PC-3 (cell line): Measurements from ENCODE around the gene FZD4. TPM values are rescaled to one million over a fixed set of nuclear protein-coding genes. Genes with fewer than 3 reads are reported as not detected.
A peak's percentile ranks its signal among the peaks of the same experiment; 100 is the strongest.

Experiments used
- ATAC-seq: fragments of 200-7000 bp; cut with Tn5 transposase; 2 replicates; pipeline ENCODE4 v1.9.1; 2020; ENCODE audit warnings: mild to moderate bottlenecking, moderate library complexity
- BruUV-seq: library from RNA; stranded (reverse); fragments of 400-500 nt; replicated peaks from 2 replicates; lab custom pipeline; 2021; lab: Mats Ljungman, UMichigan
- CTCF ChIA-PET: fragments of 300-600 bp; sonication (Branson Sonifier 250); formaldehyde crosslinking; loops from one replicate; lab custom pipeline; 2022; ENCODE audit warnings: antibody characterized with exemption; lab: Charles Lee
- POLR2A ChIA-PET: fragments of 300-600 bp; sonication (Branson Sonifier 250); formaldehyde crosslinking; loops from one replicate; lab custom pipeline; 2022; ENCODE audit warnings: antibody characterized with exemption; ENCODE audit not compliant: unreplicated experiment; lab: Charles Lee
- DNase-seq: peaks from one replicate; pipeline ENCODE4 v3.0.0-alpha.2; 2015
- H2AFZ ChIP-seq: fragments of 300-600 bp; sonication (generic); 2 replicates; pipeline ENCODE4 v1.6.0; 2016; ENCODE audit warnings: antibody characterized with exemption, low read length
- H3F3A ChIP-seq: fragments of 300-600 bp; sonication (generic); one replicate; pipeline ENCODE4 v1.6.0; 2017; ENCODE audit warnings: antibody characterized with exemption, low read length, control low read depth, mild to moderate bottlenecking; ENCODE audit not compliant: unreplicated experiment
- H3K27ac ChIP-seq: fragments of 300-600 bp; sonication (generic); 2 replicates; pipeline ENCODE4 v1.5.1; 2016; ENCODE audit warnings: mild to moderate bottlenecking, low read length
- H3K27me3 ChIP-seq: fragments of 300-600 bp; sonication (generic); 2 replicates; pipeline ENCODE4 v1.6.1; 2016; ENCODE audit warnings: low read length, mixed read lengths
- H3K36me3 ChIP-seq: fragments of 300-600 bp; sonication (generic); 2 replicates; pipeline ENCODE4 v1.6.1; 2016; ENCODE audit warnings: low read depth, mixed run types, low read length, mixed read lengths
- H3K4me1 ChIP-seq: fragments of 300-600 bp; sonication (generic); 2 replicates; pipeline ENCODE4 v1.5.1; 2016; ENCODE audit warnings: low read length; ENCODE audit not compliant: insufficient read depth
- H3K4me2 ChIP-seq: fragments of 300-600 bp; sonication (generic); 2 replicates; pipeline ENCODE4 v1.6.0; 2016; ENCODE audit warnings: low read length
- H3K4me3 ChIP-seq: fragments of 300-600 bp; sonication (generic); 2 replicates; pipeline ENCODE4 v1.5.1; 2016; ENCODE audit warnings: mild to moderate bottlenecking, low read length, mixed read lengths
- H3K79me2 ChIP-seq: fragments of 300-600 bp; sonication (generic); 2 replicates; pipeline ENCODE4 v1.6.1; 2017; ENCODE audit warnings: low read length, mixed read lengths
- H3K9ac ChIP-seq: fragments of 300-600 bp; sonication (generic); 2 replicates; pipeline ENCODE4 v1.6.0; 2016; ENCODE audit warnings: mild to moderate bottlenecking, low read length
- H3K9me2 ChIP-seq: fragments of 300-600 bp; sonication (generic); replicated peaks from 2 replicates; pipeline ENCODE4 v1.6.1; 2016; ENCODE audit warnings: mixed run types, low read length, mixed read lengths
- H3K9me3 ChIP-seq: fragments of 300-600 bp; sonication (generic); 2 replicates; pipeline ENCODE4 v1.6.1; 2016; ENCODE audit warnings: low read length, mixed read lengths
- H4K20me1 ChIP-seq: fragments of 300-600 bp; sonication (generic); 2 replicates; pipeline ENCODE4 v1.6.1; 2016; ENCODE audit warnings: low read length, mixed read lengths
- CTCF ChIP-seq: fragments of 300-600 bp; sonication (generic); conservative IDR thresholded peaks from 2 replicates; pipeline ENCODE4 v1.5.1; 2017; ENCODE audit warnings: antibody characterized with exemption, low read depth, mild to moderate bottlenecking, low read length
- EZH2 ChIP-seq: fragments of 300-600 bp; sonication (generic); IDR thresholded peaks from one replicate; pipeline ENCODE4 v1.6.1; 2017; ENCODE audit warnings: antibody characterized with exemption, mild to moderate bottlenecking, low read length; ENCODE audit not compliant: unreplicated experiment
- EZH2phosphoT487 ChIP-seq: fragments of 300-600 bp; sonication (generic); IDR thresholded peaks from 2 replicates; pipeline ENCODE4 v1.6.1; 2018; ENCODE audit warnings: mild to moderate bottlenecking, antibody characterized with exemption, low read length, borderline replicate concordance
- intact Hi-C: fragments of 100-400 bp; cut with micrococcal nuclease; formaldehyde crosslinking; loops from 2 replicates; pipeline ENCODE4 v1.9.0; 2023
- total RNA-seq: library from RNA; depleted of rRNA; stranded (reverse); fragments of >200 nt; gene quantifications from 2 replicates; pipeline ENCODE4 v1.2.3, GENCODE V29; 2014

The FZD4 gene
- total RNA-seq, 1 experiment from 2014 or later = 17.7 TPM

GRCh38 chr11:86940122-86940777 is 14.9 kb downstream of the FZD4 start:
- BruUV-seq = TSS peak; percentile 47
- POLR2A ChIA-PET = interaction anchor here (0.6 kb wide), 2 partner anchors 399 to 1048 kb away, joined by 3 read pairs; no protein-coding TSS in a partner anchor
- Histone ChIP-seq H3K27me3 (no peaks in the 10 kb centered on the region), H3K4me2 (peak overlapping the region; percentile 61), H3K9me3 (no peaks in the 10 kb centered on the region), H3K9ac (peak overlapping the region; percentile 67), H3K79me2 (no peaks in the 10 kb centered on the region), H2AFZ (peak overlapping the region; percentile 70), H3K36me3 (no peaks in the 10 kb centered on the region), H3K4me1 (peaks cover 50% of the 10 kb centered on the region), H3K4me3 (peak overlapping the region; percentile 23), H4K20me1 (no peaks in the 10 kb centered on the region), H3F3A (no peaks in the 10 kb centered on the region), H3K9me2 (no peaks in the 10 kb centered on the region), H3K27ac (peak overlapping the region; percentile 88)
- TF ChIP-seq EZH2phosphoT487 = no peak
- TF ChIP-seq CTCF = no peak
- TF ChIP-seq EZH2 = no peak
- CTCF ChIA-PET = interaction anchor here (0.6 to 1.4 kb wide), 3 partner anchors 15 to 1085 kb away, joined by 3 to 9 read pairs (median 5); partner anchors contain the start of genes CCDC83 and FZD4
- ATAC-seq = peak; percentile 63
- intact Hi-C loops = loop anchor here (2.0 to 5.0 kb wide), 3 partner anchors 15 to 232 kb away; partner anchors contain the start of gene FZD4
- peak; percentile 76 for DNase-seq

- DNase-seq (peak; percentile 83), ATAC-seq (no peak)
- H2AFZ ChIP-seq = peak overlapping the region; percentile 70
- H3K9me3 ChIP-seq = no peaks in the 10 kb centered on the region
- BruUV-seq = no TSS peak
- H3K36me3 ChIP-seq = no peaks in the 10 kb centered on the region
- no peaks in the 10 kb centered on the region for H4K20me1 ChIP-seq
- H3K79me2 ChIP-seq = no peaks in the 10 kb centered on the region
- H3K4me1 ChIP-seq = peaks cover 60% of the 10 kb centered on the region
- ChIA-PET CTCF (interaction anchor here (0.6 to 1.4 kb wide), 9 partner anchors 14 to 1291 kb away, joined by 3 to 9 read pairs (median 3); partner anchors contain the start of genes FZD4, TMEM126A and TMEM135), POLR2A (interaction anchor here (0.6 to 0.9 kb wide), 3 partner anchors 16 to 97 kb away, joined by 3 to 10 read pairs (median 6); no protein-coding TSS in a partner anchor)
- H3K9me2 ChIP-seq = no peaks in the 10 kb centered on the region
- no peaks in the 10 kb centered on the region for H3K27me3 ChIP-seq
- H3K4me3 ChIP-seq = peak overlapping the region; percentile 23; the same call in 1 of the 2 replicates
- TF ChIP-seq CTCF (peak; percentile 71), EZH2 (no peak)
- H3K4me2 ChIP-seq = peak overlapping the region; percentile 61
- no peaks in the 10 kb centered on the region for H3F3A ChIP-seq
- peak overlapping the region; percentile 67 for H3K9ac ChIP-seq
- intact Hi-C loops = loop anchor here (1.0 to 5.0 kb wide), 4 partner anchors 39 to 478 kb away; partner anchors contain the start of gene TMEM135
- H3K27ac ChIP-seq = peak overlapping the region; percentile 88
Observed at GRCh38 chr11:86938900-86939880, 16.0 kb downstream of the FZD4 start.
